Aorta (tissue), 5 donors: ENCODE measurements around the gene STX8. TPM values are rescaled to one million over a fixed set of nuclear protein-coding genes. Genes with fewer than 3 reads are reported as not detected.
A peak's percentile ranks its signal among the peaks of the same experiment; 100 is the strongest.

Experiments used
- ATAC-seq: fragments of 200-7000 bp; cut with Tn5 transposase; one replicate; pipeline ENCODE4 v1.9.1; 2022; ENCODE audit warnings: moderate library complexity; ENCODE audit not compliant: low FRiP score
- DNase-seq, 2 donors: peaks; one replicate each; pipeline ENCODE4 v3.0.0-alpha.2; 2020
- H3K27ac ChIP-seq, 2 donors: one replicate each; pipeline ENCODE4 v1.5.1; 2013; ENCODE audit warnings: low read length in 2 of 2, mild to moderate bottlenecking in 2 of 2, moderate library complexity in 2 of 2, control low read depth in 1 of 2, inconsistent platforms in 1 of 2, low read depth in 1 of 2
- H3K27me3 ChIP-seq, 2 donors: one replicate each; pipeline ENCODE4 v1.6.1; 2013; ENCODE audit warnings: control low read depth in 1 of 2, low read length in 1 of 2, mild to moderate bottlenecking in 1 of 2, moderate library complexity in 1 of 2; ENCODE audit not compliant: insufficient read depth in 2 of 2, control insufficient read depth in 1 of 2
- H3K36me3 ChIP-seq, 2 donors: one replicate each; pipeline ENCODE4 v1.6.1; 2013; ENCODE audit warnings: control low read depth in 1 of 2, low read length in 1 of 2, mild to moderate bottlenecking in 1 of 2; ENCODE audit not compliant: insufficient read depth in 2 of 2, control insufficient read depth in 1 of 2
- H3K4me1 ChIP-seq, 2 donors: one replicate each; pipeline ENCODE4 v1.6.1; 2013; ENCODE audit warnings: low read length in 2 of 2, control low read depth in 1 of 2, mild to moderate bottlenecking in 1 of 2, moderate library complexity in 1 of 2; ENCODE audit not compliant: insufficient read depth in 2 of 2, control insufficient read depth in 1 of 2
- H3K4me3 ChIP-seq, 2 donors: one replicate each; pipeline ENCODE4 v1.5.1; 2013; ENCODE audit warnings: low read length in 2 of 2, control low read depth in 1 of 2, mild to moderate bottlenecking in 1 of 2
- H3K9me3 ChIP-seq: one replicate; pipeline ENCODE4 v1.6.1; 2013; ENCODE audit warnings: mild to moderate bottlenecking, low read length; ENCODE audit not compliant: control insufficient read depth
- WGBS, 2 donors: extraction: QIAGEN DNeasy Blood & Tissue Kit; methylation state at CpG; one replicate each; pipeline ENCODE4 v1.1.7; 2013; 5-methylcytosine and 5-hydroxymethylcytosine counted together
- intact Hi-C, 2 donors: fragments of 100-400 bp; cut with DNase I; formaldehyde crosslinking; loops; one replicate each; pipeline versions ENCODE4 v1.14.2 to v1.15.0; 2022
- polyA plus RNA-seq, 2 donors: library from polyadenylated mRNA; stranded (reverse); fragments of 200-250 nt; gene quantifications; one replicate each; pipeline ENCODE4 v1.2.3, GENCODE V29; 2013
- total RNA-seq, 2 donors: library from RNA; stranded (reverse); fragmentation: NEBNext Ultra II Directional; extraction: Animal tissue kit (Norgen Biotek cat#: 25700); gene quantifications; one replicate each; pipeline ENCODE4 v1.2.1, GENCODE V29; 2021
- donor health status: healthy with polysubstance abuse.
- donor health status: Bipolar disorder and iron deficiency.
- donor health status: DM: no; HTN: no; CAD: no.
- donor health status: DM: no; HTN: no; CAD: no.
- donor health status: DM: yes; HTN: yes; CAD: no.

STX8 gene
- total and polyA plus RNA-seq, 4 donors: 57.4 to 108 (median 68.5) TPM

DNA sequence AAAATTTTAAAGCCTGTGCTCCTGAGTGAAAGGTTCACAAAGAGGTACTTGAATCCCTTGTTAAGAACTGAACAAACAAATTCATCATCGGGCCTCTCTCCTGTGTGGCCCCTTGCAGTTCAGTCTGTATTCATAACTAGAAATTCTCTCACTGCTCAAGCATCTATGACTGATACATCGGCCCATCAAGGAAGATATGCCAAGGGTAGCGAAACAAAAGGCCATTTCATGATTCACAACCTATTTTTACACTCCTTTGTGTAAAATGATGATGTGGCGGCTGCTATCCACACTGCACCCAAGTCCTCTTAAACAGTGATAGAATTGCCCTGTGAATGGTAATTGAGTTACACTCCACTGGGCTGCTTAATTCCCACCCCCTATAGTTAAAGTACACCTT lies 204.6 kb downstream of the STX8 start:
- no peak overlapping the region for H3K27ac ChIP-seq
- no peaks in the 10 kb centered on the region for H3K9me3 ChIP-seq
- DNase-seq (no peak), ATAC-seq (no peak)
- H3K4me1 ChIP-seq: no peaks in the 10 kb centered on the region
- no peaks in the 10 kb centered on the region for H3K27me3 ChIP-seq
- WGBS, 2 donors: 30 to 42% methylated on average over 4 of the region's 4 CpGs
- H3K4me3 ChIP-seq: no peak overlapping the region
- H3K36me3 ChIP-seq: no peaks in the 10 kb centered on the region
- intact Hi-C loops: no loop called here

DNA sequence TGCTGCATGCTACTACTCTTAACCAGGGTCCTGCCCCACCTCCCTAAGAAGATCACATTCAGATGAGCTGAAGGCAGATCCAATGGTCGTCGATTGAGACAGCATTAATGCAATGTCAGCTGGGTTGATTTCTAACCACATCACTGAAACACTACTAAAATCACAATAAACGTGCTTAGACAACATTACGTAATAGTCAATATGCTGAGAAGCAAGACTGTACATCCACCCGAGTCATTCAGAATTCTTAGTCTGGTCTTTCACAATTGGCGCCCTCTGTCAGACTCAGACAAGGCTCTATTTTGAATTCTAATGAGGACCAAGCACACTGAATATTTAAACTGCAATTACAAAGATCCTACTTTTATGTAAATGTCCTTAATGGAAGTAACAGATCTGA lies 205.2 kb downstream of the STX8 start:
- 91 to 94% methylated on average over 6 of the region's 6 CpGs for WGBS, 2 donors
- H3K4me3 ChIP-seq: no peak overlapping the region
- no peaks in the 10 kb centered on the region for H3K4me1 ChIP-seq
- H3K9me3 ChIP-seq: no peaks in the 10 kb centered on the region
- intact Hi-C loops: no loop called here
- H3K27me3 ChIP-seq: no peaks in the 10 kb centered on the region
- H3K27ac ChIP-seq: no peak overlapping the region
- no peaks in the 10 kb centered on the region for H3K36me3 ChIP-seq
- no peak for ATAC-seq
- no peak for DNase-seq

DNA sequence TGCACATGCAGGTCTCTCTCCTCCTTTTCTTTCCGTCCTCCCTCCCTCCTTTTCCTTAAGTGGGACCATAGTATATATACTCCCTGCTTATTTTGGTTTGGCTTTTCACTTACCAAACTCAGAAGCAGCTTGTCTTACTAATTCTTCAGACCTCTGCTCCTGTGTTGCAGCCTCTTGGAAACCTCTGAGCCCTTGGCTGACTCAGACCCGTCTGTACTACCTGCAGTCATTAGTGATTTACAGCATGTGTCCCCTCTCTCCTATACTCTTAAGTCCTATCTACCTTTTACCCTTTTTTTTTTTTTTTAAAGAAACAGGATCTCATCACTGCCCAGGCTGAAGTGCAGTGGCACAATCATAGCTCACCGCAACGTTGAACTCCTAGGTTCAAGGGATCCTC lies 207.0 kb downstream of the STX8 start:
- no peaks in the 10 kb centered on the region for H3K9me3 ChIP-seq
- intact Hi-C loops: no loop called here
- H3K36me3 ChIP-seq: no peaks in the 10 kb centered on the region
- DNase-seq (no peak), ATAC-seq (no peak)
- WGBS, 2 donors: 88 to 92% methylated on average over 4 of the region's 4 CpGs
- no peak overlapping the region for H3K4me3 ChIP-seq
- no peaks in the 10 kb centered on the region for H3K27me3 ChIP-seq
- H3K27ac ChIP-seq: no peak overlapping the region
- no peaks in the 10 kb centered on the region for H3K4me1 ChIP-seq

DNA sequence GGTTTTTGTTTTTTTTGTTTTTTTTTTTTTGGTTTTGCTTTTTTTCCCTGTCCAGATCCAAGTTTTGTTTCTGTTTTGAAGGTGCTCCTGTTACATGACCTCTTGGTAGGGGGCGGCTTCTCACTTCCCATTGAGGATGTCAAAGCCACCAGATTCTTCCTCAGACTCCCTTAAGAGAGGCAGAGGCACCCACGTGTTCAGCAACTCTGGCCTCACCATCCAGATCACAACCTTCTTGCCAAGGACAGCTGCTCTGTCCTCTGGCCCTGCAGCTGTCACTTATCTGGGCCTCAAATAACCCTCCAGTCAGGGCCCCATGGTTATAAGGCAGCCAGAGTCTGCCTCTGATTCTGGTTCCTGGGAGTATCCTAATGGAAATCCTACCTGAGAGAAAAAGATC lies 208.5 kb downstream of the STX8 start:
- Histone ChIP-seq H3K27ac (no peak overlapping the region), H3K4me1 (no peaks in the 10 kb centered on the region), H3K36me3 (no peaks in the 10 kb centered on the region), H3K27me3 (no peaks in the 10 kb centered on the region), H3K9me3 (no peaks in the 10 kb centered on the region), H3K4me3 (no peak overlapping the region)
- intact Hi-C loops: no loop called here
- 59 to 77% methylated on average over 2 of the region's 2 CpGs for WGBS, 2 donors
- no peak for DNase-seq
- no peak for ATAC-seq

DNA sequence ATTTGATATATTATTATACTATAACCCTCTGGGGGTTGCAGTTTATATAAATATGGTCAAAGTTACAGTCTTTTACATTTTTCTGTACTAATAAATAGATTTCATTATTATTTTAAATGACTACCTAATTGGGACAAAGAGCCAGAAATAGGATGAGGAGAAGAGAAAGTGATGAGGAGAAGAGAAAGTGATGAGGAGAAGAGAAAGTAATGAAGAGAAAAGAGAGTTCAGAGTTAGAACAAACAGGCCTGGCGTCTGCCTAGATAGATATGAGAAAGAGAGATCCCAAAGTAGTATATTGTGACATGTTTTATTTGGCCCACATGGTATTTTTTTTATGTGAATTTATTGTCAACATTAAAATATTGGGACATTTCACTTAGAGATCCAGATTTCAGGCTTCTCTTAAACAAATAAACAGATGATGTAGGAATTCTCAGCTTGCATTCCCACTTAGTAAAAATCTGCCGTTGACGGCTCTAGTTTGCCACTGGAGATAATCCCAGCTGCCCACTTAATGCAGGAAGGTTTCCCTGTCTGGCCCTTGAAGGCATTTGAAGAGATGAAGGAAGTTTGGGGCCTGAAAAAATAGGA lies 210.7 kb downstream of the STX8 start:
- DNase-seq (no peak), ATAC-seq (no peak)
- H3K27me3 ChIP-seq: no peaks in the 10 kb centered on the region
- intact Hi-C loops: no loop called here
- no peaks in the 10 kb centered on the region for H3K4me1 ChIP-seq
- H3K27ac ChIP-seq: no peak overlapping the region
- WGBS, 2 donors: 22 to 24% methylated on average over 3 of the region's 3 CpGs
- no peaks in the 10 kb centered on the region for H3K9me3 ChIP-seq
- no peaks in the 10 kb centered on the region for H3K36me3 ChIP-seq
- no peak overlapping the region for H3K4me3 ChIP-seq

DNA sequence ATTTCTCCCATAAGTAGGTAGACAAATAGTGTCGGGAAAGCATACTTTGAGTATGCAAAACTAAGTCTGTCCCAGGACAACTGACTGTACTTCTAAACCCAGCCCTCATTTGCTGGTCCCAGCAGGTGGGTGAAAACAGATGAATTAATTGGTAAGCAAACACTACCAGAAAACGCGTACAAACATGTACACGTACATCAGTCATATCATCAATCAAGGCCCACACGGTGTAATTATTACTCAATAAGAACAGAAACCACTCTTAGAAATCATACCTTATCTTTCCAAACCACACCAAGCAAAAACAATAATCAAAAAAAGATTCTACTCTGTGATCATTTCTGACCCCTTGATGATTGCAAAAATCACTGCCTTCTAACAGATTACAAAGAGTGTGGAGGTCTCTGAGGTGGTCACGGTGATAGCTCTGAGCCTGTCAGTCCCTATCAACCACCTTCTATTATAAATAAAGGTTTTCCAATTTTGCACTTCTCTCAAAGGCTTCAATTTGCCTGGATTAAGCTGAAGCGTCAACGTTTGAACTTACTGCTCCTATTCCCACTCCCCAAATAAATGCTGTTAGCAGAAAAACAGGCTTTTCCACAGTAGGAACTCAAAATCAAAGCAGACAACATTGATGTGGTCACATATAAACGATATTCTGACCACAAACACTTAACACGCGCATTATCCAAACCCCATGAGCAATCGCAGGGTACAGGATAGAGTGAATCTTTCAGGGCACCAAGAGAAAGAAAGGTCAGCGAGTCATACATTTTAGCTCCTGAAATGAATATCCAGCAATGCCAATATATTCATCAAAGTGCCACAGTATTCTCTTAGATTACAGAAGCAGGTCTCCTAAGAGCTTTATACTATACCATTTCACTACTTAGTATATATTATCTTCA lies 211.9 kb downstream of the STX8 start:
- Histone ChIP-seq H3K4me3 (no peak overlapping the region), H3K4me1 (no peaks in the 10 kb centered on the region), H3K9me3 (no peaks in the 10 kb centered on the region), H3K27ac (no peak overlapping the region), H3K36me3 (no peaks in the 10 kb centered on the region), H3K27me3 (no peaks in the 10 kb centered on the region)
- intact Hi-C loops: no loop called here
- DNase-seq (no peak), ATAC-seq (no peak)
- WGBS, 2 donors: 93% methylated on average over 13 of the region's 13 CpGs

DNA sequence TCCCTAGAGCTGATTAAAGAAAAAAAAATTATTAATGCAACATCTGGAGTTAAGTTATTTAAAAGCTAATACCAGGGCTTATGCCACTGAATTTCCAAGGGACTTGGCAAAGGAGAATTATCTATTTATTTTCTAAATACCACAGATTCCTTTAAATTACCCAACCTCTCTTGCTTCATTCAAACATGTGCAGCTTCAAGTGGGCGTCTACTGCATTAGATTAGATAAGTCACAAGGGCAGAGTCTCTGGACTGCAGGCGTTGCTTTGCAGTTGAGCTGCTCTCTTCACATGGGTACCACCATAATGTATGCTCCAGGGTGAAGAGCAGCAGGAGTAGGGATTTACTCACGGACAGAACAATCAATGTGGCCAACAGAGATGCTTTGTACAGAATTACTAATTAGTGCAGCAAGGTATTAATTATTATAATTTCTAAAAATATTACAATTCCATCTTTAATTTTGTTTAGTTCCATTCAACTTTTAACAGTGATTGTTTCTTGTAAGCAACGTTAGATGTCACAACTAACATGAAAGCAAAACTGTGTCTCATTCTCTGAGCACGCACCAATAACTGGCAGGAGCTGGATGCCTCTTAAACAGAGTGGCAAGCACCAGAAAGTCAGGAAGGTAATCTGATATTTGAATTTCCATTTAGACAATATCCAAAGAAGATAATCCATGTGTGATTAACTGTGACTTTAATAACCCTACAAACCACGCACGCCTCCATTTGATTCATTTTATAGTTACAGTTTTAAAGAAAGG lies 214.2 kb downstream of the STX8 start:
- H3K36me3 ChIP-seq: no peaks in the 10 kb centered on the region
- intact Hi-C loops: no loop called here
- no peaks in the 10 kb centered on the region for H3K4me1 ChIP-seq
- ATAC-seq: peak; percentile 62
- no peak for DNase-seq
- H3K27ac ChIP-seq: no peak overlapping the region
- H3K27me3 ChIP-seq: no peaks in the 10 kb centered on the region
- H3K9me3 ChIP-seq: no peaks in the 10 kb centered on the region
- no peak overlapping the region for H3K4me3 ChIP-seq
- 67 to 75% methylated on average over 7 of the region's 7 CpGs for WGBS, 2 donors

DNA sequence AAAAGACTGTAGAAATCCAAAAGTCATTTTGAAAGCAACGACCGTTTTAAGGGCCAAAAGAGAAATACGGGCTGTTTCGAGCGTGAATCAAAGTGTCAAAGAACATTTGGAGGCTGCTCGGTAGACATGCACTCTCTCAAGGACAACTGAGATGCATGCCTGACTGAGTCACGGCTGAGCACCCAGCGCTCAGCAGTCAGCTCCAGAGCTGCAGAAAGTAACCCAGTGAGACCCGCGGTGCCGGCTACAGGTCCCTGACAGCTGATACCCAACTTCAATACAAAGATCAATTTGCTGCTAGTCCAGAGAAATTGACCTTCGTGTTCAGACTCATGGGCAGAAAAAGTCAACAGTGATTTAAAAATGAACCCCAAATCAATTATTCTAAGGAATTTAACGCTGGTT lies 214.9 kb downstream of the STX8 start:
- intact Hi-C loops: no loop called here

More for the DNA sequence above, 214.9 kb downstream of the STX8 start:
- no peaks in the 10 kb centered on the region for H3K36me3 ChIP-seq
- H3K9me3 ChIP-seq: no peaks in the 10 kb centered on the region
- ATAC-seq: peak; percentile 67
- no peaks in the 10 kb centered on the region for H3K4me1 ChIP-seq
- H3K27ac ChIP-seq: no peak overlapping the region
- no peaks in the 10 kb centered on the region for H3K27me3 ChIP-seq
- WGBS, 2 donors: 26 to 41% methylated on average over 13 of the region's 13 CpGs
- DNase-seq: peak in 1 of 2 donors; percentile 81
- H3K4me3 ChIP-seq: no peak overlapping the region
